HepG2 (cell line): ENCODE measurements around the gene TRIM72. TPM values are rescaled to one million over a fixed set of nuclear protein-coding genes. Genes with fewer than 3 reads are reported as not detected.
A peak's percentile ranks its signal among the peaks of the same experiment; 100 is the strongest.

ENCODE experiments used
- ATF7 ChIP-seq, 2 experiments: fragments of 450-650 bp in 1 of 2; sonication (generic) in 1 of 2; formaldehyde crosslinking in 1 of 2; IDR thresholded peaks; 2 replicates each; pipeline versions ENCODE4 v1.4.0 to v1.6.1; 2016 to 2020; ENCODE audit warnings: antibody characterized with exemption in 1 of 2, mild to moderate bottlenecking in 1 of 2, missing genetic modification reagents in 1 of 2
- CSRNP1 ChIP-seq: sonication (generic); formaldehyde crosslinking; IDR thresholded peaks from 2 replicates; pipeline ENCODE4 v1.8.1; 2023; ENCODE audit warnings: mild to moderate bottlenecking, missing genetic modification reagents
- ETS1 ChIP-seq: sonication (generic); formaldehyde crosslinking; IDR thresholded peaks from 2 replicates; pipeline ENCODE4 v1.4.0; 2020; ENCODE audit warnings: missing genetic modification reagents
- GPN1 ChIP-seq: sonication (generic); formaldehyde crosslinking; IDR thresholded peaks from 2 replicates; pipeline ENCODE4 v1.5.1; 2020; ENCODE audit warnings: missing genetic modification reagents, borderline replicate concordance
- KDM2A ChIP-seq: sonication (generic); formaldehyde crosslinking; IDR thresholded peaks from 2 replicates; pipeline ENCODE4 v1.4.0; 2020; ENCODE audit warnings: low read depth, missing genetic modification reagents, borderline replicate concordance
- MXI1 ChIP-seq: IDR thresholded peaks from 3 replicates; pipeline ENCODE4 v1.6.1; 2012; ENCODE audit warnings: low read depth, low read length, inconsistent platforms, borderline replicate concordance
- NAIF1 ChIP-seq: sonication (generic); formaldehyde crosslinking; IDR thresholded peaks from 2 replicates; pipeline ENCODE4 v1.5.0; 2020; ENCODE audit warnings: mild to moderate bottlenecking, missing genetic modification reagents, borderline replicate concordance
- PITX1 ChIP-seq: sonication (generic); formaldehyde crosslinking; IDR thresholded peaks from 2 replicates; pipeline ENCODE4 v1.5.1; 2020; ENCODE audit warnings: mild to moderate bottlenecking, missing genetic modification reagents
- PLRG1 ChIP-seq: fragments of 450-650 bp; conservative IDR thresholded peaks from 2 replicates; pipeline ENCODE4 v1.6.1; 2016
- POGZ ChIP-seq: sonication (generic); formaldehyde crosslinking; IDR thresholded peaks from 2 replicates; pipeline ENCODE4 v1.4.0; 2020; ENCODE audit warnings: mild to moderate bottlenecking, missing genetic modification reagents
- RBM22 ChIP-seq: fragments of 200-400 bp; formaldehyde crosslinking; optimal IDR thresholded peaks from 2 replicates; pipeline ENCODE3; 2017; ENCODE audit warnings: mild to moderate bottlenecking, low read length, moderate library complexity
- RFXAP ChIP-seq: sonication (generic); formaldehyde crosslinking; IDR thresholded peaks from 2 replicates; pipeline ENCODE4 v1.4.0; 2020; ENCODE audit warnings: missing genetic modification reagents, borderline replicate concordance
- SMAD1 ChIP-seq: sonication (generic); formaldehyde crosslinking; IDR thresholded peaks from 2 replicates; pipeline ENCODE4 v1.4.0; 2020; ENCODE audit warnings: missing genetic modification reagents, low read depth, mild to moderate bottlenecking, borderline replicate concordance
- TBL1XR1 ChIP-seq: fragments of 150-350 bp; IDR thresholded peaks from 2 replicates; pipeline ENCODE4 v1.6.1; 2014; ENCODE audit warnings: borderline replicate concordance, low read length; ENCODE audit not compliant: partially characterized antibody
- ZBTB7A ChIP-seq: sonication (generic); formaldehyde crosslinking; IDR thresholded peaks from 2 replicates; pipeline ENCODE4 v1.8.0; 2022; ENCODE audit warnings: mild to moderate bottlenecking, missing genetic modification reagents
- ZBTB8A ChIP-seq: sonication (generic); formaldehyde crosslinking; IDR thresholded peaks from 2 replicates; pipeline ENCODE4 v1.4.0; 2020; ENCODE audit warnings: mild to moderate bottlenecking, low read depth, missing genetic modification reagents, borderline replicate concordance
- ZNF234 ChIP-seq: sonication (generic); formaldehyde crosslinking; conservative IDR thresholded peaks from 2 replicates; pipeline ENCODE4 v1.5.1; 2020; ENCODE audit warnings: mild to moderate bottlenecking, missing genetic modification reagents
- ZNF331 ChIP-seq: sonication (generic); formaldehyde crosslinking; IDR thresholded peaks from 2 replicates; pipeline ENCODE4 v1.4.0; 2020; ENCODE audit warnings: missing genetic modification reagents
- ZNF549 ChIP-seq: sonication (generic); formaldehyde crosslinking; IDR thresholded peaks from 2 replicates; pipeline ENCODE4 v1.5.0; 2020; ENCODE audit warnings: missing genetic modification reagents
- ZNF687 ChIP-seq: sonication (generic); formaldehyde crosslinking; IDR thresholded peaks from 2 replicates; pipeline ENCODE4 v1.5.1; 2020; ENCODE audit warnings: mild to moderate bottlenecking, missing genetic modification reagents, moderate library complexity
- polyA plus RNA-seq, 8 experiments: library from polyadenylated mRNA; depleted of rRNA in 3 of 8; stranded (reverse) in 7 of 8; unstranded in 1 of 8; fragments of >200 nt; fragmentation: Illumina TruSeq in 4 of 8; extraction: Trizol in 4 of 8; gene quantifications; 2 replicates each; pipeline versions ENCODE4 v1.2.1 to v1.2.3, GENCODE V29; 2011 to 2016; ENCODE audit warnings: low read depth in 4 of 8, missing spikeins in 1 of 8, mixed read lengths in 1 of 8; ENCODE audit not compliant: insufficient read depth in 1 of 8
- total RNA-seq, 5 experiments: library from RNA; depleted of rRNA; stranded (reverse); fragments of >200 nt; fragmentation: Illumina TruSeq; extraction: Trizol; gene quantifications; 2 replicates each; pipeline ENCODE4 v1.2.3, GENCODE V29; 2016; ENCODE audit warnings: low read depth in 1 of 5

TRIM72 gene
- total and polyA plus RNA-seq, 2 of the 13 experiments (the other 11 are each of a cell fraction or from before 2014, with no cell fraction given): not detected

GRCh38 chr16:31179747-31180459, 34.0 kb upstream of the TRIM72 start, which contains the start of gene FUS (continued):
- TF ChIP-seq KDM2A: peak; percentile 69; the same call in 1 of the 2 replicates
- peak; percentile 98 for TF ChIP-seq ATF7 (IDR thresholded peaks at IDR 0.05)
- 0 out of 2 replicates have a peak, but pooled peaks have one; percentile 10 for TF ChIP-seq ATF7 (CRISPR knock-in tag; IDR thresholded peaks at IDR 0.05)
- TF ChIP-seq PITX1: no peak
- peak; percentile 37; the same call in 1 of the 3 replicates for TF ChIP-seq MXI1
- TF ChIP-seq SMAD1 (CRISPR knock-in tag): peak; percentile 21
- peak; percentile 51 for TF ChIP-seq RFXAP (CRISPR knock-in tag)
- peak; percentile 91 for TF ChIP-seq ZNF331 (CRISPR knock-in tag)
- TF ChIP-seq ETS1 (CRISPR knock-in tag): 0 out of 2 replicates have a peak, but pooled peaks have one; percentile 89
- TF ChIP-seq CSRNP1: peak; percentile 89
- peak; percentile 69 for TF ChIP-seq POGZ
- no peak for TF ChIP-seq ZNF549 (CRISPR knock-in tag)
- peak; percentile 89 for TF ChIP-seq RBM22
- peak; percentile 95 for TF ChIP-seq GPN1 (CRISPR knock-in tag)
- peak; percentile 95 for TF ChIP-seq NAIF1 (CRISPR knock-in tag)
- TF ChIP-seq ZBTB8A: 0 out of 2 replicates have a peak, but pooled peaks have one; percentile 15
- TF ChIP-seq ZNF234 (CRISPR knock-in tag): peak; percentile 97
- TF ChIP-seq ZBTB7A (CRISPR knock-in tag): peak; percentile 89
- TF ChIP-seq TBL1XR1: peak; percentile 89
- TF ChIP-seq ZNF687 (CRISPR knock-in tag): no peak; the same call in 1 of the 2 replicates
- no peak for TF ChIP-seq PLRG1
